Right lobe of liver (tissue), 6 donors: ENCODE data around the gene XAF1. TPM values are rescaled to one million over a fixed set of nuclear protein-coding genes. Genes with fewer than 3 reads are reported as not detected.
A peak's percentile ranks its signal among the peaks of the same experiment; 100 is the strongest.

Experiments
- ATAC-seq, 4 donors: fragments of 200-7000 bp; cut with Tn5 transposase; one replicate each; pipeline ENCODE4 v1.9.1; 2020; ENCODE audit warnings: mild to moderate bottlenecking in 4 of 4, moderate library complexity in 4 of 4
- DNase-seq, 3 donors: peaks; one replicate each; pipeline ENCODE4 v3.0.0-alpha.2; 2020
- H3K27ac ChIP-seq, 3 donors: fragments of 200-600 bp; one replicate each; pipeline ENCODE4 v1.8.0; 2022
- H3K27me3 ChIP-seq, 2 donors: fragments of 200-600 bp; one replicate each; pipeline ENCODE4 v1.8.0; 2022
- H3K36me3 ChIP-seq, 4 donors: fragments of 200-600 bp; sonication (generic) in 1 of 4; one replicate each; pipeline versions ENCODE4 v1.5.1 to v1.8.0; 2017 to 2022; ENCODE audit warnings: control low read depth in 1 of 4
- H3K4me1 ChIP-seq, 4 donors: fragments of 200-600 bp; sonication (generic) in 1 of 4; one replicate each; pipeline versions ENCODE4 v1.5.1 to v1.8.0; 2017 to 2022; ENCODE audit warnings: control low read depth in 1 of 4
- H3K4me3 ChIP-seq, 3 donors: fragments of 200-600 bp; one replicate each; pipeline ENCODE4 v1.8.0; 2022
- H3K9me3 ChIP-seq, 4 donors: fragments of 200-600 bp; sonication (generic) in 1 of 4; one replicate each; pipeline versions ENCODE4 v1.5.1 to v1.8.0; 2017 to 2022; ENCODE audit warnings: control low read depth in 1 of 4
- POLR2A ChIP-seq: fragments of 450-650 bp; IDR thresholded peaks from one replicate; pipeline ENCODE4 v1.6.1; 2017; ENCODE audit warnings: antibody characterized with exemption, mild to moderate bottlenecking
- WGBS: methylation state at CpG from one replicate; pipeline ENCODE4 v1.1.6; 2018; ENCODE audit warnings: low coverage, low lambda C conversion rate; ENCODE audit not compliant: insufficient coverage; ENCODE audit errors: missing lambda C conversion rate; 5-methylcytosine and 5-hydroxymethylcytosine counted together
- intact Hi-C, 2 donors: fragments of 100-400 bp; cut with DNase I; formaldehyde crosslinking; loops; one replicate each; pipeline versions ENCODE4 v1.11.2 to v1.14.1; 2022
- total RNA-seq, 6 experiments: library from RNA; depleted of rRNA in 2 of 6; stranded (reverse); fragments of >200 nt in 2 of 6; fragmentation: NEBNext Ultra II Directional in 3 of 6; extraction: Animal tissue kit (Norgen Biotek cat#: 25700) in 3 of 6; gene quantifications; one replicate each; pipeline versions ENCODE4 v1.1.0 to v1.2.4, GENCODE V29; 2016 to 2023
- TF ChIP-seq, protein P1 (sequence below), 4 donors: fragments of 200-600 bp in 3 of 4; fragments of 450-650 bp in 1 of 4; IDR thresholded peaks; one replicate each; pipeline versions ENCODE4 v1.5.1 to v1.8.0; 2016 to 2022; ENCODE audit warnings: antibody characterized with exemption in 4 of 4, mild to moderate bottlenecking in 2 of 4
- donor health status: DM: no; HTN: yes; CAD: no.
- donor health status: DM: no; HTN: no; CAD: no.
- donor health status: DM: no; HTN: no; CAD: no.
- donor health status: DM: no; HTN: yes; CAD: no.
- donor health status: DM: no; HTN: yes; CAD: no.

XAF1 gene
- total RNA-seq, 6 experiments from 2014 or later, result 15.9 to 76.8 (median 42.7) TPM

DNA sequence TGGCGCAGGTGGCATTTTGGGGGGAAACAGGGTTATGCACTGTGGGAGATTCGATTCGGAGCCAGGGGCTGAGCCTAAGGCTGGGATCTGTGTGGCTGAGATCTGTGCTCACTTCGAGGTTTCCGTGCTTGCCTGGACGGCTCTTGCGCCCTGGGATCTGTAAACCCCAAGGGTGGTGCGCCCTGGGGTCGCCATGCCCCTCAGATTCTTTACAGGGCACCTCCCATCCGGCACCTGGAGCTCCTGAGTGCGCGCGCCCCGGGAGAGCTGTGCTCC lies 43.1 kb upstream of the XAF1 start:
- TF ChIP-seq POLR2A, result no peak
- TF ChIP-seq, protein P1, sequence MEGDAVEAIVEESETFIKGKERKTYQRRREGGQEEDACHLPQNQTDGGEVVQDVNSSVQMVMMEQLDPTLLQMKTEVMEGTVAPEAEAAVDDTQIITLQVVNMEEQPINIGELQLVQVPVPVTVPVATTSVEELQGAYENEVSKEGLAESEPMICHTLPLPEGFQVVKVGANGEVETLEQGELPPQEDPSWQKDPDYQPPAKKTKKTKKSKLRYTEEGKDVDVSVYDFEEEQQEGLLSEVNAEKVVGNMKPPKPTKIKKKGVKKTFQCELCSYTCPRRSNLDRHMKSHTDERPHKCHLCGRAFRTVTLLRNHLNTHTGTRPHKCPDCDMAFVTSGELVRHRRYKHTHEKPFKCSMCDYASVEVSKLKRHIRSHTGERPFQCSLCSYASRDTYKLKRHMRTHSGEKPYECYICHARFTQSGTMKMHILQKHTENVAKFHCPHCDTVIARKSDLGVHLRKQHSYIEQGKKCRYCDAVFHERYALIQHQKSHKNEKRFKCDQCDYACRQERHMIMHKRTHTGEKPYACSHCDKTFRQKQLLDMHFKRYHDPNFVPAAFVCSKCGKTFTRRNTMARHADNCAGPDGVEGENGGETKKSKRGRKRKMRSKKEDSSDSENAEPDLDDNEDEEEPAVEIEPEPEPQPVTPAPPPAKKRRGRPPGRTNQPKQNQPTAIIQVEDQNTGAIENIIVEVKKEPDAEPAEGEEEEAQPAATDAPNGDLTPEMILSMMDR (IDR thresholded peaks at IDR 0.05), result no peak
- intact Hi-C loops, result no loop called here
- ATAC-seq, result no peak
- Histone ChIP-seq H3K4me3 (peak overlapping the region; percentile 58 to 88 (median 78)), H3K27ac (peak overlapping the region; percentile 93 to 97 (median 95)), H3K4me1 (peaks cover 0 to 32% (median 4%) of the 10 kb centered on the region in 4 donors), H3K9me3 (peaks cover 0 to 3% (median 0%) of the 10 kb centered on the region in 4 donors), H3K27me3 (no peaks in the 10 kb centered on the region), H3K36me3 (no peaks in the 10 kb centered on the region)
- WGBS, result 20% methylated on average over 3 of the region's 14 CpGs
- no peak for DNase-seq

DNA sequence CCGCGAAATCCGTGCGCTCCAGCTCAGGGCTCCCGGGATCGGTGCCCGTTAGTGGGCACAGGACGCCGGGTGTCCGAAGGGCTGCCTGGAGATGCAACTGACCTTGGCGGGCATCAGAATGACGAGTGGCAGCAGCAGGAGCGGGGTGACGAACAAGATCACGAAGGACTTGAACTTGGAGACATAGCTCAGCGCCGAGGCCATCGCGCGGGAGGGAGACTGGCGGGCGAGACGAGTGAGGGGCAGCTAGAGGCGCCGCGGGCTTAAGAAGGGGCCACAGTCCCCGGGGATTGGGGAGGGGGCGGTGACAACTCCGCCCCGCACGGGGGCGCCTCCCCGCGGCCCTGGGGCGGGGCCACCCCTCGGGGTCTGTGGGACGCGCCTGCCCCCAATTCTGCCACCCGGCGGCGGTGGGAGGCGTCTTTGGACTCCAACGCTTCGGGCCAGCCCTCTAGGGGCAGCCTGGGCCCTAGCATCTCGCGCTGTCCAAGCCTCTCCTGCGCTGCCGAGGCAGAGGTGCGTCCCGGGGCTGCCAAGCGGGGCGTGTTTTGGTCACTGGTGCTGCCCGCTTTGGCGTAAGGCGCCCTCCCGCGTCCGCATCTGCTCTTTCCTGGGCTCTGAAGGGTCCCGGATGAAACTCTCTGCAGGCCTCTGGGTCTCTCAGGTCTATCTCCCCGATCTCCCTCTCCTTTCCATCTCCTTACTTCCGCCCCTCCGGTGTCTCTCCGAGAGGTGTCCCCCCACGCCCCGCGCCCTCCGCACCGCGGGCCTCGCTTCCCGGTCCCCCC lies 42.5 kb upstream of the XAF1 start, which contains the start of gene SLC13A5:
Gene SLC13A5 (minus strand): TSS at position 240 of the 788 bp plus-strand sequence. CDS start 36 bp downstream, at position 204.
- ATAC-seq (peak; percentile 69 to 90 (median 75)), DNase-seq (peak; percentile 93 to 97 (median 96))
- H3K36me3 ChIP-seq, result no peaks in the 10 kb centered on the region
- peaks cover 0 to 28% (median 2%) of the 10 kb centered on the region in 4 donors for H3K4me1 ChIP-seq
- H3K4me3 ChIP-seq, result peak within 1 kb of the TSS; percentile 58 to 88 (median 78)
- TF ChIP-seq POLR2A, result peak; percentile 82
- TF ChIP-seq, protein P1 (IDR thresholded peaks at IDR 0.05), result peak; percentile 63 to 82 (median 76)
- no peaks in the 10 kb centered on the region for H3K27me3 ChIP-seq
- H3K9me3 ChIP-seq, result peaks cover 0 to 3% (median 0%) of the 10 kb centered on the region in 4 donors
- intact Hi-C loops, result no loop called here
- H3K27ac ChIP-seq, result peak within 1 kb of the TSS; percentile 93 to 97 (median 95)
- WGBS, result 5% methylated on average over 19 of the region's 71 CpGs

DNA sequence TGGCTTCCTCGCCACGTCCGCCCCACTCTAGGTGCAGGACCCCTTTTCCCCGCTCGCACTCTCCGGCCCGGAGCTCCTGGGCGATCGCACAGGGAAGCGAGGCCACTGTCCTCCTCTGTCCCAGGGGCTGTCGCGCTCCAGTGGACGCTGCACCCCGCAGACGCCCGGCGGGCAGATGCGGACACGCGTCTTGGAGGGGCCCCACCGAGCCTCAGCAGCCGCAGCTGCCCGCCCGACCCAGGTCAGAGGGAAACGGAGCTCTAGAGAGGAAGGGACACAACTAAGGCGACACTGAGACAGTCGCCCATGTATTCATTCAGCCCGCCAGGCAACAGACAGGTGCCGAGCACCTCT lies 42.0 kb upstream of the XAF1 start:
- Histone ChIP-seq H3K27ac (peak overlapping the region; percentile 60 to 97 (median 93)), H3K4me1 (peaks cover 0 to 25% (median 2%) of the 10 kb centered on the region in 4 donors), H3K27me3 (no peaks in the 10 kb centered on the region), H3K9me3 (peaks cover 0 to 3% (median 0%) of the 10 kb centered on the region in 4 donors), H3K4me3 (peak overlapping the region; percentile 58 to 88 (median 78)), H3K36me3 (no peaks in the 10 kb centered on the region)
- TF ChIP-seq, protein P1 (IDR thresholded peaks at IDR 0.05), result no peak
- no peak for TF ChIP-seq POLR2A
- intact Hi-C loops, result no loop called here
- 36% methylated on average over 19 of the region's 29 CpGs for WGBS
- DNase-seq, result no peak
- ATAC-seq, result no peak

DNA sequence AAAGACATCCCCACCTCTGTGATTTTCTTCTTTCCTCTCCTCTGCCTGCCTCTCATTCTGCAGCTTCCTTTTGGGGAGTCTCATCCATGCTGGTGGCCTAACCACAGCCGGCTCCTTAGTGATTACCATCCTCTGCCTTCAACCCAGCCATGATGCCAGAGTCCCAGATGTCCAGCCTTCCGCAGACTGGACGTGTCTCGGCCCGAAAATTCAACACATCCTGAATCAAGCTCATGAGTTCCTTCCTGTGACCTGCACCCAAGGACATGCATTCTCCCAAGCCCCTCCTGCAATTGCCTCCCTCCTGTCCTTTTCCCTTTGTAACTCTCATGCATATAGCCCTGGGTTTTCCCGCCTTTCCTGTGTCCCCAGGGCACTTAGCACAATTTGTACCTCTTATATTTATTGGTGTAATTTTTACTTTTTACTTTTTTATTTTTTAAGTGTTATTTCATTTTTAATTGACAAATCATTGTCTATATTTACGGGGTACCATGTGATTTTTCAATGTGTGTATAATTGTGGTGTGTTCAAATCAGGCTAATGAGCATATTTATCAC lies 41.5 kb upstream of the XAF1 start:
- Histone ChIP-seq H3K9me3 (peaks cover 0 to 3% (median 0%) of the 10 kb centered on the region in 4 donors), H3K27ac (peak overlapping the region; percentile 60 to 97 (median 93)), H3K4me1 (peaks cover 0 to 20% (median 2%) of the 10 kb centered on the region in 4 donors), H3K4me3 (peak overlapping the region in 2 of 3 donors; percentile 58 to 88), H3K27me3 (no peaks in the 10 kb centered on the region), H3K36me3 (no peaks in the 10 kb centered on the region)
- WGBS, result 88% methylated on average over 6 of the region's 7 CpGs
- intact Hi-C loops, result no loop called here
- DNase-seq (no peak), ATAC-seq (no peak)
- no peak for TF ChIP-seq POLR2A
- TF ChIP-seq, protein P1 (IDR thresholded peaks at IDR 0.05), result no peak
